Tibial nerve (tissue), 4 donors: ENCODE results near the gene MORC2.

Experiments
- EP300 ChIP-seq, 2 donors: sonication (generic); formaldehyde crosslinking; IDR thresholded peaks; one replicate each; pipeline ENCODE4 v1.6.1; 2017; ENCODE audit warnings: antibody characterized with exemption in 2 of 2, mild to moderate bottlenecking in 1 of 2
- POLR2A ChIP-seq, 2 donors: fragments of 450-650 bp; IDR thresholded peaks; one replicate each; pipeline ENCODE4 v1.6.1; 2017; ENCODE audit warnings: antibody characterized with exemption in 2 of 2, mild to moderate bottlenecking in 2 of 2, moderate library complexity in 2 of 2
- TF ChIP-seq, protein P1 (sequence below), 5 experiments: fragments of 200-600 bp in 3 of 5; fragments of 450-650 bp in 2 of 5; sonication (generic) in 3 of 5; IDR thresholded peaks; one replicate each; pipeline ENCODE4 v1.5.1; 2016 to 2019; ENCODE audit warnings: antibody characterized with exemption in 5 of 5, mild to moderate bottlenecking in 3 of 5, moderate library complexity in 2 of 5

DNA sequence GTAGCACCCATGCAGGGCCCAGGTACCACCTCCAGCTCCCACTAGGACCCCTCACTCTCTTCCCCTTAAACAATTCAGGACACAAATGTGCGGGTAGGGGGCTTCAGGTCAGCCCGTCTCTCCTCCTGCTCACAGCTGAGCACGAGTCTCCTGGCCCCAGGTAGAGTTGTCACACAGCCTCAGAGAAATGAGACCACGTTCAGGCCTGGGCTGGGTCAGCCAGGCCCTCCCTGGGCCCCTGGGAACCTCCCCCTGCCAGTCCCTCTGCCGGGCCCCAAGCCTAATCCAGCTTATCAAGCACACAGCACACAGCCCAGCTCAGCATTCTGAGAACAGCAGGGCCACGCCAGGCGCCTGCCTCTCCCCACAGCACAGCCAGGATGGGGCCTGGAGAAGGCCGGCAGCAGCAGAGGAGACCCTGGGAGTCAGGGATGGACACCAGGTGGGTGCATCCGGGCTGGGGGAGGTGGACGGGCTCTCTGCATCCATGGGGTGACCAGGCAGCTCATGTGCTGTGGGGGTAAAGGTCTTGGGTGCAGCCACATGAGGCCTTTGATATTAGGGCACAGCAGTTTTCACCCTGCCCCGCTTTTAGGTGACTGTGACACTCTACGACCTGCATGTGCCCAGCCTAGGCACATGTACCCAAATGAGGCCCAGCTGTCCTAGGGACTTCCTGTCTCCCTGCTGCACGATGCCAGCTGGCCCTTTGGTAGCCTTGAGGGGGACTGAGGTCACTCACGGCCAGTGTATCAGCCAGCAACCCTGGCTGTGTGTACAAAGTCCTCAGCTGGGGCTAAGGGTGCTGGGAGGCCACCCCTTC, 87.0 kb downstream of the MORC2 start:
- TF ChIP-seq, protein P1, sequence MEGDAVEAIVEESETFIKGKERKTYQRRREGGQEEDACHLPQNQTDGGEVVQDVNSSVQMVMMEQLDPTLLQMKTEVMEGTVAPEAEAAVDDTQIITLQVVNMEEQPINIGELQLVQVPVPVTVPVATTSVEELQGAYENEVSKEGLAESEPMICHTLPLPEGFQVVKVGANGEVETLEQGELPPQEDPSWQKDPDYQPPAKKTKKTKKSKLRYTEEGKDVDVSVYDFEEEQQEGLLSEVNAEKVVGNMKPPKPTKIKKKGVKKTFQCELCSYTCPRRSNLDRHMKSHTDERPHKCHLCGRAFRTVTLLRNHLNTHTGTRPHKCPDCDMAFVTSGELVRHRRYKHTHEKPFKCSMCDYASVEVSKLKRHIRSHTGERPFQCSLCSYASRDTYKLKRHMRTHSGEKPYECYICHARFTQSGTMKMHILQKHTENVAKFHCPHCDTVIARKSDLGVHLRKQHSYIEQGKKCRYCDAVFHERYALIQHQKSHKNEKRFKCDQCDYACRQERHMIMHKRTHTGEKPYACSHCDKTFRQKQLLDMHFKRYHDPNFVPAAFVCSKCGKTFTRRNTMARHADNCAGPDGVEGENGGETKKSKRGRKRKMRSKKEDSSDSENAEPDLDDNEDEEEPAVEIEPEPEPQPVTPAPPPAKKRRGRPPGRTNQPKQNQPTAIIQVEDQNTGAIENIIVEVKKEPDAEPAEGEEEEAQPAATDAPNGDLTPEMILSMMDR (IDR thresholded peaks at IDR 0.05): no peak
- TF ChIP-seq EP300 (IDR thresholded peaks at IDR 0.05) (no peak), POLR2A (IDR thresholded peaks at IDR 0.05) (no peak)
